T-helper 2 cell treated with Interferon-gamma antibody and Interleukin-4, amounts not matched to agents 100 ng/mL and 5 ng/mL, for 36 hours (primary cell): ENCODE measurements around the gene DRC7. TPM values are rescaled to one million over a fixed set of nuclear protein-coding genes. Genes with fewer than 3 reads are reported as not detected.

Source experiments
- intact Hi-C: fragments of 100-400 bp; cut with micrococcal nuclease; formaldehyde crosslinking; loops from one replicate; pipeline ENCODE4 v1.15.1; 2023
- total RNA-seq: library from RNA; stranded (reverse); gene quantifications from 2 replicates; pipeline ENCODE4 v1.2.3, GENCODE V29; 2022

Gene DRC7
- total RNA-seq, 1 donor from 2014 or later: not detected

DNA sequence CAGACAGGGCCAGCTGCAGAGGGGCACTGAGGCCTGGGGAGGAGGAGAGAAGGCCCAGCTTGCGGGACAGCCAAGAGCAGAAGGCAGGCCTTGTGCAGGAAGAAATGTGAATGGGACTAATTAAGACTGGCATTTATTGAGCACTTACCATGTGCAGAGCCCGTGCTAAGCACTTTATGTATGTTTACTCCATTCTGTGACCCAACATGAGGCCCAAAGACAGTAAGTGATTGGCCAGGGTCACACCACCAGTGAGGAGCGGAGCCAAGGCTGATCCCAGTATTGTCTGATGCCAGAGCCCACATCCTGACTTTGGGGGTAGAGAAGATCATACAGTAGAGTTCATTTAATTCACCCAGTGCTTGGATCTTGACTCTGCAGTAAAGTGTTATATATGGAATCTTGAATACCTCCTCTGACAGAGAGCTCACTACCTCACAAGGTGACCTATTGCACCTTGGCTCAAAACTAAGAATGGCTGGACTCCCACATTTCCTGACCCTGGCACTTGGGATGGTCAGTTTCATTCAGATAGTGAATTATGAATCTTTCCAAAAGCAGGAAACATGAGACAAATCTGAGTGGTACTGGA lies 54.6 kb downstream of the DRC7 start:
- intact Hi-C loops: no loop called here

DNA sequence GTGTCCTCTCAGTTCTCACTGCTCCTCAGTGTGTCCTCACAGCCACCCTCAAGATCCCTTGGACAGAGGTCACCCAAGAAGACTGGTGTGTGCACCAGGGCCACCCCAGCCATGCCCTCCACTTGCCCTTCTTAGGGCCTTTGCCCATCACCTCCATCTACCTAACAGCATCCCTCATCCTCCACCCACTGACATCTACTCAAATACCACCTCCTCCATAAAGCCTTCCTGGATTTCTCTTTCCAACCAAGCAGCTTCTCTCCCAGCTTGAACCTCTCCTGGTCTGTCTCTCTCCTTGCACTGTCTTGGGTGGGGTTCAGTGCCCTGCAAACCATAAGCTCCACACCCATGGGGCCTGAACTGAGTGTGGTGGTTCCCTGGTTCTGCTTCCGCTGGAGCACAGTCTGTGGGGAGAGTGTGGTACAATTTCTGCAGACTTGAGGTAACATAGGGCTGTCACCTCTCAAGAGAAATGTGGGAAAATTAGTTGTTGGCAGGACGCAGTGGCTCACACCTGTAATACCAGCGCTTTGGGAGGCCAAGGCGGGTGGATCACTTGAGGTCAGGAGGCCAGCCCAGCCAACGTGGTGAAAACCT lies 55.3 kb downstream of the DRC7 start:
- intact Hi-C loops: no loop called here

DNA sequence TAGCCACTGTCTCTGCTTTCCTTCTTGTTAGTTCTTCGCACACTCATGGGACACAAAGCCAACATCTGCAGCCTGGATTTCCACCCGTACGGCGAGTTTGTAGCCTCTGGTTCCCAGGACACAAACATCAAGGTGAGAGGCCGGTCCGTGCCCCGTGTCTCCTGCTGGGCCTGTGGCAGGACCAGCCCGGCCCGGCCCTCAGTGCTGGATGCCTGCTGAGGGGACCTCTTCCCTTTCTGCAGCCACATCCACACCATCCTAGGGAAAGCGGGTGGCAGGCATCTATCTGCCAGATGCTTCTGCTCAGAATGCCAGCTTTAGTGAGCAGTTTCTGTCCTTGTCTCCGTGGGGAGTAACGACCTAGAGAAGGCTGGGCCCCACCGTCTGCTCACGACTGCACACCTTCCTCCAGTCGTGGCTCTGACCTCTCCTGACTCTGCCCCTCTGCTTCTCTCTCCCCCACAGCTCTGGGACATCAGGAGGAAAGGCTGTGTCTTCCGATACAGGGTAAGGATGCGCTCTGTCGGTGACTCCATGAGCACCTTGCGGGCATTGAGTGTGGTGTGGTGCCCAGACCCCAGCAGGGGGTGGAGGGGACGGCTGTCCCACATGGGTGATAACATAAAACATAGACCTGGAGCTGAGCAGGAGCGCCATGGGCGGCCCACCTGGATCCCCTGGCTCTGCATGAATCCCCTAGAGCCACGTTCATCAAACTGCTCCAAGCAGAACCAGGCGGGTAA lies 56.4 kb downstream of the DRC7 start:
- intact Hi-C loops: no loop called here

DNA sequence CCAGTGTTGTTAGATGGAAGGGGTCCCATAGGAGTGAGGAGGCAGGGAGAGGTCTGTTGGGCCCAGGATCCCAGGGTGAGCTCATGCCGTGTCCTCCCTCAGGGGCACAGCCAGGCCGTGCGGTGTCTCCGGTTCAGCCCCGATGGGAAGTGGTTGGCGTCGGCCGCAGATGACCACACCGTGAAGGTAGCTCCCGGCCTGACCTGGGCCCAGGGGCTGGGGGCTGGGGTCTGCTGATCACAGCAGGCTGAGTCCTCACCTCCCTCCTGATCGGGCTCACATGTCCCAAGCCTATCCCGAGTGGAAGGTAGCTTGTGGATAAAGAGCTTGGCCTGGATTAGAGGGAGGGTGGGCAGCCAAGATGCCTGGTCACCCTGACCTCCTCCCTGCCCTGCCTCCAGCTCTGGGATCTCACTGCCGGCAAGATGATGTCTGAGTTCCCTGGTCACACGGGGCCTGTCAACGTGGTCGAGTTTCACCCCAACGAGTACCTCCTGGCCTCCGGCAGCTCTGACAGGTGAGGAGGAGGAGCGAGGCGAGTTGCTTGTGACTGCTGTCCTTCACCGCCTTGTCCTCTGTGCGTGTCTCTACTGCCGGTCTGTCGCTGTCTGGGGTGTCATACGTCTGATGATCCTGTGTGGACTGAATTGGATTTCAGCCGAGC lies 57.1 kb downstream of the DRC7 start:
- intact Hi-C loops: no loop called here

DNA sequence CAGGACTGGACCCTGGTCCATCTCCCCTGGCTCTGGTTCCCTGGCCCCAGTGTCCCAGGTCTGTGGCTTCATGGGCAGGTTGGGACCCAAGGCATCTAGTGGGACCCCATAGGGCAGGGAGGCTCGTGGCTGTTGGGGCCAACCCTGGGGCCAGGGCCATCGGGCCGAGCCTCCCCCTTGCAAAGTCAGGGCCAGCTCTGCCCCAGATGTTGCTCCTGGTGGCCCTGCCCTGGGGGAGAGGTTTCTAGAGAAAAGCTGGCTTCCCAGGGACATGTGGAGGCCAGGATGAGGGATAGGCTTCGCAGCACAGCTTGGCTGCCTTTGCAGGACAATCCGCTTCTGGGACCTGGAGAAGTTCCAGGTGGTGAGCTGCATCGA lies 57.6 kb downstream of the DRC7 start:
- intact Hi-C loops: no loop called here

DNA sequence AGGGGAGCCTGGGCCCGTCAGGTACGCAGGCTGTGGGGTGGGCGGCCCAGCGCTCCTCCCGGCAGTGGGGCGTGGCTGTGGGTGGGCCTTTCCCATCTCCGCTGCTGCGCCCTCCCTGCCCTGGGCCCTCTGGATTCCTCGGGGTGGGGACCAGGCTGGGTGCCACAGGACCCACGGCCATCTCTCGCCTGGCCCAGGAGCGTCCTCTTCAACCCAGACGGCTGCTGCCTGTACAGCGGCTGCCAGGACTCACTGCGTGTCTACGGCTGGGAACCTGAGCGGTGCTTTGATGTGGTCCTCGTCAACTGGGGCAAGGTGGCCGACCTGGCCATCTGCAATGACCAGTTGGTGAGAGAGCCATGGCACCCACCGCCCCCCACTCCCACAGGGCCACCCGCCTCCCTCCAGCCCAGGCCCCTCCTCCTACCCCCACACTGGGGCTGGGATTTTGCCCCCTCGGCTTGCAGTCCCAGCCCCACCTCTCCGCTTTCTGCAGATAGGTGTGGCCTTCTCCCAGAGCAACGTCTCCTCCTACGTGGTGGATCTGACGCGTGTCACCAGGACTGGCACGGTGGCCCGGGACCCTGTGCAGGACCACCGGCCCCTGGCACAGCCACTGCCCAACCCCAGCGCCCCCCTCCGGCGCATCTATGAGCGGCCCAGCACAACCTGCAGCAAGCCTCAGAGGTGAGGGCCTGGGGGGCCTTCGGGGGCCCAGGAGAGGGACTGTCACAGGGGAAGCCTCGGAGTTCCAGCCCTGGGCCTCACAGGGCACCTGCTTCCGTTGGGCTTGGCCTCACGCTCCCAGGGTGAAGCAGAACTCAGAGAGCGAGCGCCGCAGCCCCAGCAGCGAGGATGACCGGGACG lies 58.2 kb downstream of the DRC7 start:
- intact Hi-C loops: no loop called here

DNA sequence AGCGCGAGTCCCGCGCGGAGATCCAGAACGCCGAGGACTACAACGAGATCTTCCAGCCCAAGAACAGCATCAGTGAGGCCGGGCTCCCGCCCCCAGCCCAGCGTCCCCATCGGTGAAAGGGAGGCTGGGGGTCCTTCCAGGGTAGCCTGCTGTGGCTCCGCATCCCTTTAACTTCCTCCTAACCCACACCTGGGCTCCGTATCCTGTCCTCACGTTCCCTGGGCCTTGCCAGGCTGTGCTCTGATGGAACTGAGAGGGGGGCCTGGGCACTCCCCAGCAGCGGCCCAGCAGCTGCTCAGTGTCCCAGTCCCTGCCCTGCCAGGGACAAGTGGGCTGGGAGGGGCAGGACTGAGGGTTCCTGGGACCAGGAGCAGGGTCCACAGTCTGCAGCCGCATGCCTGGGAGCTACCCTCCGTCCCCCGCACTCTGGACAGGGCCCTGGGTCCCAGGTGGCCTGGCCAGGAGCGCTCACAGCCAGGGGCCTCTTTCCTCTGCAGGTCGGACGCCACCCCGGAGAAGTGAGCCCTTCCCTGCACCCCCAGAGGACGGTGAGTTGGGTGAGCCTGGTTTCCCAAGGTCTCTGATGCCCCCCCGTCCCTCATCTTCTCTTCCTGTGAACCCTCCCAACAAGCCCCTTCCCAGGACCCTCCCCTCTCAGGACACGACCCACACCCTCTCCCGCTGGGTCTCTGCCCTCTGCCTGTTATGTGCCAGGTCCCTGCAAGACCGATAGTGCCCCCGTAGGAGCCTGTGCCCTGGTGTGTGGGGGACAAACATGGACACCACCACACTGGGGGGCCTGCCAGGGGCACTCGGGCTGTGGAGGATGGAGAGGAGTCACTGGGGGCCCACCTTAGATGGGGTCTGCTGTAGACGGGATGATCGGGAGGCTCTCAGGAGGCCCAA lies 59.1 kb downstream of the DRC7 start:
- intact Hi-C loops: no loop called here

DNA sequence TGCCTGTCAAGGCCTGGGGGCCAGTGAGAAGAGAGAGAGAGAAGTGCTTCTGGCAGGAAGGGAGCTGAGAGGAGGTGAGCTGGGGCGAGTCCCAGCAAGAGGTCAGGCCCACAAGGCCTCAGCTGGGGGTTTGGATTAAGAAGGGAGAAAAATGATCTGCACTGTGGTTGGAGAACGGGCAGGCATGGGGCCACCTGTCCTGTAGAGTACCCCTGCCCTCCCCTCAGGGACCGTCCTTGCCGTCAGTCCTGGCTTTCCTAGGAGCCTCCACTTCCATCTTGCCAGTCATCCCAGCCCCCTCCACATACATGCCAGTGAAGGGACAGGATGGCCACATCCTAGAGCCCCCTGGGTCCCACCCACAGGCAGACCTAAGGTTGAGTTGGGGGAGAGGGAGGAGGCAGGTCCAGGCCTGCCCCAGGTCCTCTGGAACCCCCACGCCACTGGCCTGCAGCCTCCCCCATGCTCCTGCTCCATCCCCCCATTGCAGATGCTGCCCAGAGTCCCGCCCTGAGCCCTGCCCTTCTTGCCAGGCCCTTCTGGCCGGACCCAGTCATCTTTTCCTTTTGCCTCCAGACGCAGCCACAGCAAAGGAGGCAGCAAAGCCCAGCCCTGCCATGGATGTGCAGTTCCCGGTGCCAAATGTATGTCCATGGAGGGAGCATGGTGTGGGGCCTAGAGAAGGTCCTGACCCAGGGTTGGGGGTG lies 59.9 kb downstream of the DRC7 start:
- intact Hi-C loops: loop anchor here (5.0 kb wide), 1 partner anchor 58 kb away; no protein-coding TSS in a partner anchor

DNA sequence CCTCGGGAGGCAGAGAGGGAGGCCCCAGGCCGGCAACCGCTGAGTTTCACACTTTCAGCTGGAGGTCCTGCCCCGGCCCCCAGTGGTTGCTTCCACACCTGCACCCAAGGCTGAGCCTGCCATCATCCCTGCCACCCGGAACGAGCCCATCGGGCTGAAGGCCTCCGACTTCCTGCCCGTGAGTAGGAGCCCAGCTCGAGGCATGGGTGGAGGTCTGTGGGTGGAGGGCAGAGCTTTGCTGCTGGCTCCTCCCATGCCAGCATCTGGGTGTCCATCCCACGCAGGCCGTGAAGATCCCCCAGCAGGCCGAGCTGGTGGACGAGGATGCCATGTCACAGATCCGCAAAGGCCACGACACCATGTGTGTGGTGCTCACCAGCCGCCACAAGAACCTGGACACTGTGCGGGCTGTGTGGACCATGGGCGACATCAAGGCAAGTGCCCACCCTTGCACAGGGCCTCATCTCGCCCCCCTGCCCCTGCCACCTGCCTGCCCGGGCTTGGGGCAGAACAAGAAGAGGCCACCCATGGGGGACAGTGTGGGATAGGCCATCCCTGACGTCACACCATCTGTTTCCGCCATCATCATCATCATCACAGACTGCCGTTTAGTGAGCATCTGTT lies 60.6 kb downstream of the DRC7 start:
- intact Hi-C loops: loop anchor here (5.0 kb wide), 1 partner anchor 57 kb away; no protein-coding TSS in a partner anchor

DNA sequence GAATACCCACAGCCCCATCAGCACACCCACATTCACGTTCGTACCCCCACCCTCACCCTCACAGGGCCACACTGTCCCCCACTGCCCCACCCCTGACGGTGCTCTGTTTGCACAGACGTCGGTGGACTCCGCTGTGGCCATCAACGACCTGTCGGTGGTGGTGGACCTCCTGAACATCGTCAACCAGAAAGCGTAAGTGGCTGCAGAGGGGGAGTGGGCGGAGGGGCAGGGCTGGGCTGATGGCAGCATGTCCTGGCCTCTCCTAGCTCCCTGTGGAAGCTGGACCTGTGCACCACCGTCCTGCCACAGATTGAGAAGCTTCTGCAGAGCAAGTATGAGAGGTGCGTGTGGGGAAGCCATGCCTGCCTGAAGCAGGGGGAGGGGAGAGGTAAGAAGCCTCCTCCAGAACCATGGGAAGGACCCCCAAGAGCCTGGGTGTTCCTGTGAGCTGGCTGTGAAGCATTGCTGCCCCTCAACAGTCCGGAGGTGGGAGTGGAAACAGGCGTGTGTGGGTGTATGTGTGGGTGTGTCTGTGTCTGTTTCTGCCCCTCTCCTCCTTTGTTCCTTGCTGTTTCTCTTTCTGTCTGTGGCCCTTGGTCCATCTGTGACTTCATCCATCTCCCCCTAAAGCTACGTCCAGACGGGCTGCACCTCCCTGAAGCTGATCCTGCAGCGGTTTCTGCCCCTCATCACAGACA lies 61.3 kb downstream of the DRC7 start:
- intact Hi-C loops: loop anchor here (2.0 to 5.0 kb wide), 2 partner anchors 56 to 243 kb away; no protein-coding TSS in a partner anchor

DNA sequence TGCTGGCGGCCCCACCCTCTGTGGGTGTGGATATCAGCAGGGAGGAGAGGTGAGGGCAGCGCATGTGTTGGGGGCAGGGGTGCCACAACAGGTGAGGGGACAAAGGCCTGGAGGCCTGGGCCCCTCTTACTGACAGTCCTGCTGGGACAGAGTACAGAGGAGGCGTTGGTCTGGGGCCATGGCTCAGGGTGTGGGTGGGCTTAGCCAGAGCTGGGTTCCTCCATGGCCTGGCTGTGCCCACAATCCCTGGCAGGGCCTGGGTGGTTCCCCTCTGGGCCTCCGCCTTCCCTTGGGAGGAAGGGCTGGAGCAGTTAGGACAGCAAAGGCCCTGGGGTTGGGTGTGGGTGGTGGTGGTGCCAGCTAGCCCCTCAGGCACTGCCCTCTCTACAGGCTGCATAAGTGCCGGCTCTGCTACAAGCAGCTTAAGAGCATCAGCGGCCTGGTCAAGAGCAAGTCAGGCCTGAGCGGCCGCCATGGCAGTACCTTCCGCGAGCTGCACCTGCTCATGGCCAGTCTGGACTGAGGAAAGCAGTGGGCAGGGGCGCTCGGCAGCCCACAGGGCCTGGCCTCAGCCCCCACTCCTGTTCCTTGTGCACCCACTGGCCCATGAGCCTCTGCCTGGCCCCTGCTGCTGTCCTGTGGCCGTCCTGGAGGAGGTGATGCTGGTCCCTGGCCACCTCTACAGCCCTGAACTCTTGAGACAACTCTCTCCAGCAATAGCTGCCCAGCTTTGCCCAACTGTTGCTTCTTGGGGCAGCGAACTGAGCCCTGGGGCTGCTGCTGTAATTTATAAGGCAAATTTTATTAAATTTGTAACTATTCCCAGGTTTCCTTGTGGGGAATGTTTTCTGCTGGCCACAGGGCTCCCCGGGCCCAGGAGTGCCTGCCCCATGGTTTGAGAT lies 62.1 kb downstream of the DRC7 start:
- intact Hi-C loops: loop anchor here (1.0 to 5.0 kb wide), 3 partner anchors 21 to 242 kb away; partner anchors contain the start of gene KATNB1

DNA sequence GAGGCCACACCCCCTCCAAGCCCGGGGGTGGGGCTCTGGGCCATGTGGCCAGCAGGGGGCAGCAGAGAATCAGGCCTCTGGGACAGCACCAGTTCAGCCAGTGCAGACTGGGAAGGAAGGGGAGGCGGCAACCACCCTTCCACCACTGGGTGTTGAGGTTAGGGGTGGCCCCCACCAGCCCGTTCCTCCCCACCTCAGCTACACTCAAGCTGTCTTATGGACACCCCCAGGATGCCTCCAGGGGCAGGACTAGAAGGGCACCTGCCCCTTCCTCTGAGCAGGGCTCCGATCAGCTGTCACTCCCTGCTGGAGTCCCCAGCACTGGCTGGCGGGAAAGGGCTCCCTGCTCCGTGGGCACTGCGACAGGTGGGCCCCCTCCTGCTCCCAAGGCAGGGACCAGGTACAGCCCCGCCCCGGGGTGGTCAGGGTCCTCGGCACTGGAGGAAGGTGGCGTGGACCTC lies 62.8 kb downstream of the DRC7 start:
- intact Hi-C loops: loop anchor here (1.0 to 5.0 kb wide), 3 partner anchors 22 to 241 kb away; partner anchors contain the start of gene KATNB1

DNA sequence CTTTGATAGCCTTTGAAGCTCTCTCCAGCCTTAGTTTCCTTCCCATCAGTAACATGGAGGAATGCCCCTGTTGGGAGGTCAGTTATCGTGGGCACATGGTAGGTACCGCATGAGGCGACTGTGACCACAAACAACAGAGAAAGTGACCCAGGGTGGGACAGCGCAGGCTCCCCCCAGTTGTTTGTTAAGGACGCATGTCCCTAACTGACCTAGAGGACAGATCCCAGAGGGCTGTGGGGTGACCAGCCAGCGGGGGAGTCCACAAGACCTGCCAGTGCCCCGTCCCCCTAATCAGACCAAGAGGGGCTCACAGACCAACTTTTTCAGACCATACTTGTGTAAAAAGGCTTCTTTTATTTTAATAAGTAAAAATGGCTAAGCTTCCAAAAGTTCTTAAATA lies 63.3 kb downstream of the DRC7 start:
- intact Hi-C loops: loop anchor here (1.0 to 5.0 kb wide), 3 partner anchors 23 to 241 kb away; partner anchors contain the start of gene KATNB1

DNA sequence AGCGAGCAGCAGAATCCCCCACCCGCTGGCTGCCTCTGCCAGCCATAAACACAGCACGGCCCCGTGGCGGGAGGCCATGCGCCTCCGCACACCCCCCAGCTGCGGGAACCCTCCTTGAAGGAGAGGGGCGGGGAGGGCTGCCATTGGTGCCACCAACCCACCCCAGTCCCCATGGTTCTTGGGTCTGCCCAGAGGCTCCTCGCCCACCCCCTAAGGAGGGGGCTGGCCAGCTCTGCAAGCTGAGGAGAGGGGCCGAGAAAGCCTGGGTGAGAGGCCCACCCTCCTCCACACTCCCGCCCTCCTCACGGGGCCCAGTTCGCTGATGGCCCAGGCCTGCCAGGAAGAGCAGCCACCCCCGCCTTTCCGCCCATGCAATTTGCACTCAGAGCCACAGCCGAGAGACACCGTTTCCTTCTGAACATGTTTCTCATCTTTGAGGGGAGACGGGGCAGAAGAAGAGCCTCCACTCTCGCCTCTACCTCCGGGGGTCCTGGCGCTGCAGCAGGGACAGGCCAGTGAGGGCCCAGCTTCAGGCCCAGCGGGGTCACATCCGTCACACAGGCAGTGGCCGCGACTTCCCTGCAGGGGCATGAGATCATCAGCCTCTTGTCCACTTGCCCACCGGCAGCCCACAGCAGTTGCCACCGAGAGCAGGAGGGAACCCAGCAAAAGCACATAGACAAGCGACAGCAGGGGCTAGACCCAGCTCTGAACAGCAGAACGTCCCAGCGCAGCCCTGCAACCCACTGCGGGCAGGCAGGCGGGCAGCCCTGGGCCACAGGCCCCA lies 63.9 kb downstream of the DRC7 start:
- intact Hi-C loops: loop anchor here (5.0 kb wide), 1 partner anchor 54 kb away; no protein-coding TSS in a partner anchor

DNA sequence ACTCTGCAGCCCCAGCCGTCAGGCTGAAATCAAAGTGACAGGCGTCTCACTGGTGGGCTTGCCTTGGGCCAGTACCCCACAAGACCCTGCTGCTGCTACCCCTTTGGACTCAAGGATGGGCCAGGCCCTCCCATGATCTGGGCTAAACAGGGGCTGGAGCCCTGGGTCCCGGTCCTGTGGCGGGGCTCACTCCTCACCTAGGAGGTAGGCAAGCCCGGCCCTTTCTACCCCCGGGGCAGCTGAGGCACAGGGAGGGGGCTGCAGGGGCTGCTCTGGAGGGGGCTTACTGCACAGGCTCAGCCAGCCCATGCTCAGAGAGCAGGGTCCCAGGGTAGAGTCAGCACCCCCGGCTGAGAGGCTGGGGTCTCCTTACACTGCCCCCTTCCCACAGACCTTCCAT lies 64.5 kb downstream of the DRC7 start:
- intact Hi-C loops: loop anchor here (5.0 kb wide), 1 partner anchor 53 kb away; no protein-coding TSS in a partner anchor
